K562 (cell line): ENCODE data around the gene PSPC1. TPM values are rescaled to one million over a fixed set of nuclear protein-coding genes. Genes with fewer than 3 reads are reported as not detected.
"Not testable (repeated sequence)": the region's sequence is repeated elsewhere in the genome, so short reads cannot be mapped to it uniquely, and the experiment has no call there.

Experiments
- ATAC-seq: fragments of 200-7000 bp; cut with Tn5 transposase; 3 replicates; pipeline ENCODE4 v1.9.1; 2020; ENCODE audit warnings: moderate library complexity
- BruUV-seq: library from RNA; stranded (reverse); fragments of 400-500 nt; replicated peaks from 2 replicates; lab custom pipeline; 2021; lab: Mats Ljungman, UMichigan
- CTCF ChIA-PET: fragments of 300-600 bp; formaldehyde crosslinking; extraction: SDS; loops from one replicate; lab custom pipeline; 2021; ENCODE audit warnings: low intra/inter-chr PET ratio; lab: Yijun Ruan, JAX
- POLR2A ChIA-PET: fragments of 300-600, 350-650 bp; sonication (Branson Sonifier 250); formaldehyde crosslinking; extraction: SDS; loops from one replicate; lab custom pipeline; 2021; ENCODE audit warnings: antibody characterized with exemption, inconsistent platforms; lab: Yijun Ruan, JAX
- DNase-seq, 4 experiments: peaks; one replicate each; pipeline versions ENCODE4 v3.0.0 to v3.0.0-alpha.2; 2011 to 2018; ENCODE audit warnings: low spot score in 3 of 4, mixed read lengths in 3 of 4; ENCODE audit errors: extremely low read depth in 1 of 4
- FAIRE-seq: peaks from 2 replicates; lab custom pipeline; 2011; peaks lifted over from hg19 to GRCh38; lab: Jason Lieb, UNC
- H2AFZ ChIP-seq: 2 replicates; pipeline ENCODE4 v1.6.0; 2011; ENCODE audit warnings: low read depth, low read length, control low read depth, inconsistent platforms
- H3K27ac ChIP-seq: fragments of 200-600 bp; 3 replicates; pipeline ENCODE4 v1.8.0; 2011; ENCODE audit warnings: low read depth, mild to moderate bottlenecking, control low read depth, inconsistent platforms, low read length, moderate library complexity, mixed read lengths; ENCODE audit errors: extremely low read depth
- H3K27me3 ChIP-seq, 2 experiments: fragments of 300-600 bp in 1 of 2; 2 replicates in 1 of 2; 3 replicates in 1 of 2; pipeline versions ENCODE4 v1.6.0 to v1.8.0; 2011; ENCODE audit warnings: inconsistent platforms in 2 of 2, low read length in 2 of 2, mild to moderate bottlenecking in 1 of 2, mixed read lengths in 1 of 2, moderate library complexity in 1 of 2; ENCODE audit not compliant: control insufficient read depth in 2 of 2, insufficient read depth in 2 of 2
- H3K36me3 ChIP-seq: fragments of 300-600 bp; 3 replicates; pipeline ENCODE4 v1.8.0; 2011; ENCODE audit warnings: mild to moderate bottlenecking, low read length, inconsistent platforms; ENCODE audit not compliant: control insufficient read depth, insufficient read depth
- H3K4me1 ChIP-seq, 2 experiments: fragments of 200-600 bp in 1 of 2; replicated peaks in 1 of 2; 2 replicates in 1 of 2; 3 replicates in 1 of 2; pipeline versions ENCODE4 v1.5.1 to v1.8.0; 2011; ENCODE audit warnings: inconsistent platforms in 2 of 2, low read length in 2 of 2, mild to moderate bottlenecking in 1 of 2, mixed read lengths in 1 of 2, moderate library complexity in 1 of 2; ENCODE audit not compliant: control insufficient read depth in 2 of 2, insufficient read depth in 2 of 2
- H3K4me2 ChIP-seq: 2 replicates; pipeline ENCODE4 v1.6.1; 2011; ENCODE audit warnings: low read length, control low read depth, inconsistent platforms, mixed read lengths; ENCODE audit not compliant: insufficient read depth
- H3K4me3 ChIP-seq: fragments of 200-600 bp; sonication (generic), shearing (Covaris generic); 2 replicates; pipeline ENCODE4 v1.5.1; 2016; ENCODE audit warnings: control low read depth, inconsistent platforms
- H3K79me2 ChIP-seq: fragments of 200-600 bp; 3 replicates; pipeline ENCODE4 v1.8.0; 2011; ENCODE audit warnings: low read length, inconsistent platforms; ENCODE audit not compliant: control insufficient read depth, insufficient read depth
- H3K9ac ChIP-seq, 2 experiments: 2 replicates each; pipeline versions ENCODE4 v1.6.0 to v1.6.1; 2011; ENCODE audit warnings: low read depth in 2 of 2, low read length in 2 of 2, control low read depth in 1 of 2, inconsistent platforms in 1 of 2, mild to moderate bottlenecking in 1 of 2, mixed read lengths in 1 of 2; ENCODE audit not compliant: insufficient read depth in 1 of 2
- H3K9me1 ChIP-seq: one replicate; pipeline ENCODE4 v1.6.0; 2011; ENCODE audit warnings: inconsistent platforms, mild to moderate bottlenecking, low read length, moderate library complexity; ENCODE audit not compliant: control insufficient read depth, insufficient read depth
- H3K9me3 ChIP-seq: replicated peaks from 2 replicates; pipeline ENCODE4 v1.5.1; 2011; ENCODE audit warnings: low read depth, low read length, inconsistent platforms; ENCODE audit not compliant: control insufficient read depth, insufficient read depth
- H4K20me1 ChIP-seq: replicated peaks from 2 replicates; pipeline ENCODE4 v1.6.1; 2011; ENCODE audit warnings: low read length, inconsistent platforms, mixed read lengths; ENCODE audit not compliant: control insufficient read depth, insufficient read depth
- WGBS: fragments of 100-300 bp; shearing (Covaris generic); methylation state at CpG from one replicate; pipeline ENCODE4 v1.1.6; 2016; ENCODE audit warnings: low coverage, mixed read lengths; ENCODE audit not compliant: insufficient coverage; ENCODE audit errors: missing lambda C conversion rate; 5-methylcytosine and 5-hydroxymethylcytosine counted together
- in situ Hi-C: fragments of 300-500 bp; cut with MboI; formaldehyde crosslinking; loops from 4 replicates; pipeline ENCODE4 v1.15.0; 2018; ENCODE audit warnings: inconsistent platforms, mixed read lengths
- intact Hi-C: fragments of 100-400 bp; cut with micrococcal nuclease; formaldehyde crosslinking; loops from 2 replicates; pipeline ENCODE4 v1.14.2; 2022
- polyA plus RNA-seq, 8 experiments: library from polyadenylated mRNA; depleted of rRNA in 4 of 8; stranded (reverse) in 5 of 8; unstranded in 3 of 8; fragments of >200 nt; fragmentation: Nextera tagmentation in 2 of 8; fragmentation: Illumina TruSeq in 1 of 8; extraction: Ambion mirVana in 2 of 8; extraction: Trizol in 1 of 8; gene quantifications; 2 replicates each; pipeline versions ENCODE4 v1.2.1 to v1.2.3, GENCODE V29; 2011 to 2014; ENCODE audit warnings: inconsistent platforms in 1 of 8, missing spikeins in 1 of 8
- total RNA-seq, 7 experiments: library from RNA; depleted of rRNA in 6 of 7; stranded (reverse); fragments of >200 nt in 6 of 7; fragmentation: Illumina TruSeq in 2 of 7; extraction: Trizol in 2 of 7; gene quantifications; 2 replicates each; pipeline versions ENCODE4 v1.2.1 to v1.2.3, GENCODE V29; 2011 to 2021; ENCODE audit warnings: low replicate concordance in 1 of 7

The PSPC1 gene
- total and polyA plus RNA-seq, 9 of the 15 experiments (the other 6 are each of a cell fraction or from before 2014, with no cell fraction given): 8.6 to 60.4 (median 42.4) TPM

DNA sequence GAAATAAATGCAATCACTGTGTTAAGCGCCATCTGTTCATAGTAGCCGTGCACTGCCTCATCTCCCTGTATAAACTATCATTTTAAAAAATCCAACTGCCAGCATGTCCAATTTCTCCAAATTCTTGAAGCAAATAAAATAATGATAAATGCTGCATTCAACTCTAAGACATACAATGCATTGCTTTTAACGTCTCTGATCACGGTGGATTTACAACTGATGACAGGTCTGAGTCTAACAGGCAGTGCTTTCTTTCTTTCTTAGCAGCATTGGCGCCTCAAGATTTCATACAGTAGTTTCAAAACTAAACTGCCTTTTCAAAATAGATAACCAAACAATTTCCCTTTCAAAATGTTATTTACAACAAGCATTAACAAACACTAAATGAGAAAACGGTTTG lies 78.5 kb downstream of the PSPC1 start:
- intact Hi-C loops, BruUV-seq, POLR2A ChIA-PET: not testable (repeated sequence)

DNA sequence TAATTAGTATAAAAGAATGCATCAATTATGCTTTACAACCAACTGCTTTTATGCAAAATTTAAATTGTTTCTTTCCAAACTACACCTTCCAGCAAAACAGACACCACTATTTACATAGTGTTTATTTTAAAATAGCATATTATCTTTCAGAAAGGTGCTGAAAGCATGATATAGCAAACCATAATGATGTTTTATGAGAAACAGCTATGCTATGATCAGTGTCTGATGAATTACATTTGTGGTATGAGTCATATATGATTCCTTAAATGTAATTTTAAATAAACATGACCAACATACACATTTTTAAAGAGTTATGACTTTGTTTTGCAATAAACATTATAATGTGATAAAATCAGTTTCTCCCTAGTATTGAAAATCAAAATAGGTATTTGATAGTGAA lies 81.1 kb downstream of the PSPC1 start:
- H3K27me3 ChIP-seq, BruUV-seq, H4K20me1 ChIP-seq, H3K79me2 ChIP-seq, ATAC-seq, H3K4me1 ChIP-seq, H3K9me1 ChIP-seq, CTCF ChIA-PET, intact Hi-C loops, FAIRE-seq, H3K9me3 ChIP-seq, H3K4me3 ChIP-seq, H3K9ac ChIP-seq, H2AFZ ChIP-seq, DNase-seq, H3K4me2 ChIP-seq, H3K27ac ChIP-seq, POLR2A ChIA-PET: not testable (repeated sequence)
- in situ Hi-C loops: loop anchor here (5.0 kb wide), 1 partner anchor 499 kb away; no protein-coding TSS in a partner anchor
- H3K36me3 ChIP-seq: peaks cover 11% of the 10 kb centered on the region; the same call in 1 of the 3 replicates

More for the DNA sequence above, 78.5 kb downstream of the PSPC1 start:
- H3K9ac ChIP-seq, H3K4me3 ChIP-seq, CTCF ChIA-PET, H3K4me1 ChIP-seq, H3K9me1 ChIP-seq, H3K4me2 ChIP-seq, H3K79me2 ChIP-seq, DNase-seq, H3K9me3 ChIP-seq, H3K27me3 ChIP-seq, H3K36me3 ChIP-seq, H4K20me1 ChIP-seq, H2AFZ ChIP-seq, ATAC-seq, H3K27ac ChIP-seq: not testable (repeated sequence)
- WGBS: 46% methylated on average over 6 of the region's 6 CpGs
- FAIRE-seq: peak; percentile 23
- in situ Hi-C loops: loop anchor here (5.0 kb wide), 1 partner anchor 502 kb away; no protein-coding TSS in a partner anchor

DNA sequence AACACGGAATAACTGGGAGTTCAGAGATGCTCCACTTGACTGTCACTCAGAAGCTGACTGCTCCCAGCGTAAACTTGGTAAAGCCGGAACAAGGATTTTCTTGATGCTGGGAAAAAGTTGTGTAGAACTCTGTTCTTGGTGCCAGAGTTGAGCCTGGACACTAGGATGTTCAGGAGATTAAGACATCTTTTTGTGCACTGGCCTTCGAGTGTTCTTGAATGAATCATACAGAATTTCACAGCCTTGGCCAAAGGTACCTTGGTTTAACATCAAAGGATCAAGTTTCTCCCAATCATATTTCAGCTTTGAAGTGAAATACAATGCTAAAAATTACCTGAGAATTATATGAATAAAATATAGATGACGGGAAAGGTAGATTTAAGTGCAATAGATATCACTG lies 81.8 kb downstream of the PSPC1 start:
- H3K27ac ChIP-seq, H3K4me1 ChIP-seq, H3K9me1 ChIP-seq, intact Hi-C loops, H3K4me2 ChIP-seq, ATAC-seq, H3K27me3 ChIP-seq, H3K9me3 ChIP-seq, H3K9ac ChIP-seq, CTCF ChIA-PET, DNase-seq, H3K79me2 ChIP-seq, H3K4me3 ChIP-seq, H2AFZ ChIP-seq, H4K20me1 ChIP-seq, BruUV-seq, POLR2A ChIA-PET: not testable (repeated sequence)
- in situ Hi-C loops: loop anchor here (5.0 kb wide), 1 partner anchor 499 kb away; no protein-coding TSS in a partner anchor
- peaks cover 11% of the 10 kb centered on the region; the same call in 1 of the 3 replicates for H3K36me3 ChIP-seq
- peak; percentile 37 for FAIRE-seq
- 38% methylated on average over 3 of the region's 5 CpGs for WGBS
